ENCODE data around the gene ABR. TPM values are rescaled to one million over a fixed set of nuclear protein-coding genes. Genes with fewer than 3 reads are reported as not detected.
"Not testable (repeated sequence)": the region's sequence is repeated elsewhere in the genome, so short reads cannot be mapped to it uniquely, and the experiment has no call there.

ABR gene
- total and polyA plus RNA-seq, 12 donors: 5.3 to 152 (median 105) TPM

DNA sequence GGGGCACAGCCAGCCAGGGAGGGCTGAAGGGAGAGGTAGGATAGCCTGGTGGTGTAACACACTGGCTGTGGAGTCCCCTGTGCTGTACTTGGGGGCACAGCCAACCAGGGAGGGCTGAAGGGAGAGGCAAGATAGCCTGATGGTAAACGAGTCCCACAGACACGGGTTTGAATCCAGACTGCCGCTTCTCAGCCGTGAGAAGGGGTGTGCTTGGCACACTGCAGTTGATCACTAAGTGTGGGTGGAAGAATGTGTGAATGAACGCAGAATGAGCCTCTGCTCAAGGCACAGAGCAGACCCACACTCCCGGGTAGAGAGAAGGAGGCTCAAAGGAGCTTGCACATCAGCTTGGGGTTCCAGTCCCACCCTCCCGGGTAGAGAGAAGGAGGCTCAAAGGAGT lies 111.4 kb downstream of the ABR start:
- intact Hi-C loops (cut with DNase I): no loop called here
- no peak for DNase-seq
- TF ChIP-seq, protein P1, sequence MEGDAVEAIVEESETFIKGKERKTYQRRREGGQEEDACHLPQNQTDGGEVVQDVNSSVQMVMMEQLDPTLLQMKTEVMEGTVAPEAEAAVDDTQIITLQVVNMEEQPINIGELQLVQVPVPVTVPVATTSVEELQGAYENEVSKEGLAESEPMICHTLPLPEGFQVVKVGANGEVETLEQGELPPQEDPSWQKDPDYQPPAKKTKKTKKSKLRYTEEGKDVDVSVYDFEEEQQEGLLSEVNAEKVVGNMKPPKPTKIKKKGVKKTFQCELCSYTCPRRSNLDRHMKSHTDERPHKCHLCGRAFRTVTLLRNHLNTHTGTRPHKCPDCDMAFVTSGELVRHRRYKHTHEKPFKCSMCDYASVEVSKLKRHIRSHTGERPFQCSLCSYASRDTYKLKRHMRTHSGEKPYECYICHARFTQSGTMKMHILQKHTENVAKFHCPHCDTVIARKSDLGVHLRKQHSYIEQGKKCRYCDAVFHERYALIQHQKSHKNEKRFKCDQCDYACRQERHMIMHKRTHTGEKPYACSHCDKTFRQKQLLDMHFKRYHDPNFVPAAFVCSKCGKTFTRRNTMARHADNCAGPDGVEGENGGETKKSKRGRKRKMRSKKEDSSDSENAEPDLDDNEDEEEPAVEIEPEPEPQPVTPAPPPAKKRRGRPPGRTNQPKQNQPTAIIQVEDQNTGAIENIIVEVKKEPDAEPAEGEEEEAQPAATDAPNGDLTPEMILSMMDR (IDR thresholded peaks at IDR 0.05): no peak
- no peak for TF ChIP-seq POLR2A (IDR thresholded peaks at IDR 0.05)
- Histone ChIP-seq H3K36me3 (replicated peaks in 1 of 2) (peaks cover 0 to 65% of the 10 kb centered on the region in 2 donors), H3K9me3 (replicated peaks in 1 of 3) (no peaks in the 10 kb centered on the region), H3K4me3 (no peak overlapping the region), H3K27ac (no peak overlapping the region), H3K27me3 (no peaks in the 10 kb centered on the region), H3K4me1 (replicated peaks in 1 of 2) (no peaks in the 10 kb centered on the region)
- WGBS, 4 donors: 86 to 96% (median 95%) methylated on average over 7 of the region's 7 CpGs

DNA sequence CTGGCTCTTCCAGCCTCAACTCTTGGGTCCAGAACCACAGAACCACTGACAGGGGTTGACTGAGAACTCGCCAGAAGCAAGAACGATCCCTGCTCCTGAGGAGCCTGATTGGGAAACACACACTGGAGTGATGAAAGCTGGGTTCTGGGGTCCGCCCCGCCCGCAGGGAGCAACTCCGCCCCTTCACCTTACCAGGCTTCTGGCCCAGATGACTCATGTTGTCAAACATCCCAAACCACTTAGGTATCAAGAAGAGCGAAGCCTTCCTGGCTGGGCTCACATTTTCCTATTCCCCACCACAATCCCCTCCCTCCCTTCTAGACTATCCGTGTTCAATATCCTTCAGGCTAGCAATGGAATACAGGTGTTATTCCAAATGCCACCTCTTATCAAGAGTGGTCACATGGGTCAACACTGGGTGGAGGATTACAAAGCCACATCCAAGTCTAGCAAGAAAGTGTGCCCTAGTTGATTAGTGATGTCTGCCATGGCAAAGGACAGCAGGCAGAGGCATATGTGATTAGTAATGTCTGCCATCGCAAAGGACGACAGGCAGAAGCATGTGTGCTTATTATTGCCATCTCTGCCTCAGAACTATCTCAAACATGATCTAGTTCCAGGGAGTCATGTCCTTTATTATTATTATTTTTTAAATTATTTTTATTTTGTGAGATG lies 112.4 kb downstream of the ABR start:
- intact Hi-C loops (cut with DNase I): no loop called here

DNA sequence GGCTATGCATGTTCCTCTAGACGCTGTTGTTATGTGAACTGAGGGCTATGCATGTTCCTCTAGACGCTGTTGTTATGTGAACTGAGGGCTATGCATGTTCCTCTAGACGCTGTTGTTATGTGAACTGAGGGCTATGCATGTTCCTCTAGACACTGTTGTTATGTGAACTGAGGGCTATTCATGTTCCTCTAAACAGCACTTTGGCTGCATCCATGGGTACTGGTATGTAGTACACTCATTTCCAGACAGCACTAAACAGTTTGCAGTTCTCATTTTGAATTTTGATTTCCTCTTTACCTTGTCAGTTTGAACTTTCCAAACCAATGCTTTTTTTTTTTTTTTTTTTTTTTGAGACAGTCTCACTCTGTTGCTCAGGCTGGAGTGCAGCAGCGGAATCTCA lies 114.4 kb downstream of the ABR start:
- H3K9me3 ChIP-seq (replicated peaks in 1 of 3); H3K4me3 ChIP-seq; DNase-seq; H3K27me3 ChIP-seq; H3K27ac ChIP-seq; intact Hi-C loops (cut with DNase I); H3K4me1 ChIP-seq (replicated peaks in 1 of 2): not testable (repeated sequence)
- WGBS, 4 donors: 48 to 53% (median 50%) methylated on average over 2 to 3 of the region's 4 CpGs
- peaks cover 0 to 48% of the 10 kb centered on the region in 2 donors for H3K36me3 ChIP-seq (replicated peaks in 1 of 2)

More for the DNA sequence above, 112.4 kb downstream of the ABR start:
- H3K4me3 ChIP-seq: no peak overlapping the region
- H3K27ac ChIP-seq: no peak overlapping the region
- TF ChIP-seq POLR2A (IDR thresholded peaks at IDR 0.05): no peak
- TF ChIP-seq, protein P1 (IDR thresholded peaks at IDR 0.05): no peak
- H3K27me3 ChIP-seq: no peaks in the 10 kb centered on the region
- peaks cover 0 to 65% of the 10 kb centered on the region in 2 donors for H3K36me3 ChIP-seq (replicated peaks in 1 of 2)
- WGBS, 4 donors: 93 to 97% (median 96%) methylated on average over 9 to 10 of the region's 10 CpGs
- no peak for DNase-seq
- no peaks in the 10 kb centered on the region for H3K9me3 ChIP-seq (replicated peaks in 1 of 3)
- H3K4me1 ChIP-seq (replicated peaks in 1 of 2): no peaks in the 10 kb centered on the region

DNA sequence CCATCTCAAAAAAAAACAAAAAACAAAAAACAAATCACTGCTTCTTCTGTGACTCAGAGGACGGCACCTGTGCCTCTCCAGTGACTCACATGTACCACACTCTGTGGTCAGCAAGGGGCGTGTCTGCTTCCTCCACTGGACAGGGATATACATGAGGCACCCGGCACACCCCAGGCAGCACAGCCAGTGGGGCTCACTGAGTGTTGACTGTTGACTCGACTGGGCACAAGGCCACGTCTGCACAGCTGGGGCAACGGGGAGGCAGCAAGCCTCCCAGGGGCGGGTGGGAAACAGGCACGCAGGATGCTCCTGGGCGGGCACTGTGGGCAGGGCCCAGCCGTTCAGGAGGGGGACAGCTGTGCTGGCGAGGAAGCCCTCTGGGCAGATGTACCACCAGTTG lies 118.8 kb downstream of the ABR start:
- Histone ChIP-seq H3K27me3 (no peaks in the 10 kb centered on the region), H3K27ac (peak overlapping the region in 2 of 5 donors; percentile 65), H3K36me3 (replicated peaks in 1 of 2) (peaks cover 0 to 40% of the 10 kb centered on the region in 2 donors), H3K9me3 (replicated peaks in 1 of 3) (no peaks in the 10 kb centered on the region), H3K4me1 (replicated peaks in 1 of 2) (no peaks in the 10 kb centered on the region), H3K4me3 (no peak overlapping the region)
- DNase-seq: peak; percentile 75 to 97 (median 93)
- intact Hi-C loops (cut with DNase I): no loop called here
- 46 to 69% (median 55%) methylated on average over 5 to 11 of the region's 11 CpGs for WGBS, 4 donors
- TF ChIP-seq, protein P1 (IDR thresholded peaks at IDR 0.05): no peak
- TF ChIP-seq POLR2A (IDR thresholded peaks at IDR 0.05): peak in 1 of 2 donors; percentile 46

Data from adrenal gland (tissue), 12 donors.